Measurements from ENCODE around the gene PDE4B. TPM values are rescaled to one million over a fixed set of nuclear protein-coding genes. Genes with fewer than 3 reads are reported as not detected.

Gene PDE4B
- total and polyA plus RNA-seq, 10 of the 15 experiments (the other 5 are each of a cell fraction or from before 2014, with no cell fraction given), result 3.0 to 13.2 (median 5.7) TPM

GRCh38 chr1:65845535-65846060 is 52.9 kb downstream of the PDE4B start:
- FAIRE-seq, result no peak
- SMC1A ChIA-PET (ENCODE audit: uncharacterized antibody, unreplicated experiment), result interaction anchor here (1.0 to 1.3 kb wide), 3 partner anchors 11 to 30 kb away, joined by 3 to 4 read pairs (median 3); no protein-coding TSS in a partner anchor
- Histone ChIP-seq H3K4me3 (no peak overlapping the region), H3K9ac (ENCODE audit: control insufficient read depth, insufficient read depth, low read length) (no peak overlapping the region), H3K27me3 (replicated peaks in 1 of 2; ENCODE audit: control insufficient read depth in 2 of 2, insufficient read depth in 2 of 2, low read length in 1 of 2) (no peaks in the 10 kb centered on the region), H3K9me3 (replicated peaks; ENCODE audit: control insufficient read depth, insufficient read depth, low read length) (no peaks in the 10 kb centered on the region), H3K79me2 (ENCODE audit: control insufficient read depth, insufficient read depth, low read length) (no peaks in the 10 kb centered on the region), H2AFZ (ENCODE audit: control insufficient read depth, low read depth, low read length) (no peak overlapping the region), H3K4me2 (ENCODE audit: control insufficient read depth, insufficient read depth) (no peak overlapping the region), H3K27ac (ENCODE audit: control insufficient read depth, insufficient read depth) (no peak overlapping the region), H4K20me1 (ENCODE audit: control insufficient read depth, insufficient read depth) (no peaks in the 10 kb centered on the region), H3K4me1 (ENCODE audit: control insufficient read depth, insufficient read depth, low read length) (no peaks in the 10 kb centered on the region), H3K36me3 (ENCODE audit: control insufficient read depth in 2 of 2, insufficient read depth in 2 of 2, low read length in 1 of 2) (no peaks in the 10 kb centered on the region)
- WGBS (ENCODE audit: insufficient coverage, insufficient replicate concordance, low lambda C conversion rate, missing lambda C conversion rate), result 34% methylated on average over 7 of the region's 7 CpGs
- POLR2A ChIA-PET, result no interaction called here
- no peak for DNase-seq (ENCODE audit: low read depth, low spot score)
- CTCF ChIA-PET, result interaction anchor here (0.9 to 1.2 kb wide), 3 partner anchors 8 to 397 kb away, joined by 3 read pairs; no protein-coding TSS in a partner anchor
- no TSS peak for BruUV-seq (replicated peaks)
- no peak for ATAC-seq
- intact Hi-C loops (cut with micrococcal nuclease; ENCODE audit: unreplicated experiment), result no loop called here
- in situ Hi-C loops (cut with MboI), result no loop called here
- RAD21 ChIA-PET (ENCODE audit: unreplicated experiment), result no interaction called here
- no peak for TF ChIP-seq NFYA (IDR thresholded peaks at IDR 0.05; ENCODE audit: borderline replicate concordance, low read depth, low read length)
- no peak for TF ChIP-seq BCL11A (IDR thresholded peaks at IDR 0.05; ENCODE audit: low read depth, low read length)
- no peak for TF ChIP-seq RAD51 (IDR thresholded peaks at IDR 0.05)
- no peak for TF ChIP-seq RCOR1 (conservative IDR thresholded peaks at IDR 0.05; ENCODE audit: low read depth, low read length)
- no peak for TF ChIP-seq NR2F1 (conservative IDR thresholded peaks at IDR 0.05)
- TF ChIP-seq MYC (IDR thresholded peaks at IDR 0.05; ENCODE audit: insufficient read depth, insufficient read length, insufficient replicate concordance, low read length, severe bottlenecking), result no peak

- CTCF ChIA-PET, result interaction anchor here (1.2 kb wide), 2 partner anchors 10 to 395 kb away, joined by 3 read pairs; no protein-coding TSS in a partner anchor
- POLR2A ChIA-PET, result no interaction called here
- TF ChIP-seq BCLAF1 (IDR thresholded peaks at IDR 0.05) (no peak), KLF5 (IDR thresholded peaks at IDR 0.05; ENCODE audit: partially characterized antibody) (no peak), MTA3 (IDR thresholded peaks at IDR 0.05; ENCODE audit: borderline replicate concordance, low read length) (no peak), CHD2 (IDR thresholded peaks at IDR 0.05; ENCODE audit: borderline replicate concordance, low read depth, low read length) (no peak), PBX3 (IDR thresholded peaks at IDR 0.05; ENCODE audit: insufficient replicate concordance, low read depth, low read length) (no peak), STAT3 (IDR thresholded peaks at IDR 0.05; ENCODE audit: low read depth, low read length) (no peak), RCOR1 (conservative IDR thresholded peaks at IDR 0.05; ENCODE audit: low read depth, low read length) (no peak)
These were observed 54.2 kb downstream of the PDE4B start for GRCh38 chr1:65846866-65847265.

More at GRCh38 chr1:65846866-65847265, 54.2 kb downstream of the PDE4B start:
- intact Hi-C loops (cut with micrococcal nuclease; ENCODE audit: unreplicated experiment) (no loop called here), in situ Hi-C loops (cut with MboI) (no loop called here)
- Histone ChIP-seq H3K36me3 (ENCODE audit: control insufficient read depth in 2 of 2, insufficient read depth in 2 of 2, low read length in 1 of 2) (no peaks in the 10 kb centered on the region), H3K9me3 (replicated peaks; ENCODE audit: control insufficient read depth, insufficient read depth, low read length) (no peaks in the 10 kb centered on the region), H3K4me1 (ENCODE audit: control insufficient read depth, insufficient read depth, low read length) (no peaks in the 10 kb centered on the region), H3K79me2 (ENCODE audit: control insufficient read depth, insufficient read depth, low read length) (no peaks in the 10 kb centered on the region), H3K4me2 (ENCODE audit: control insufficient read depth, insufficient read depth) (no peak overlapping the region), H3K27me3 (replicated peaks in 1 of 2; ENCODE audit: control insufficient read depth in 2 of 2, insufficient read depth in 2 of 2, low read length in 1 of 2) (no peaks in the 10 kb centered on the region), H2AFZ (ENCODE audit: control insufficient read depth, low read depth, low read length) (no peak overlapping the region), H4K20me1 (ENCODE audit: control insufficient read depth, insufficient read depth) (no peaks in the 10 kb centered on the region), H3K27ac (ENCODE audit: control insufficient read depth, insufficient read depth) (no peak overlapping the region), H3K9ac (ENCODE audit: control insufficient read depth, insufficient read depth, low read length) (no peak overlapping the region), H3K4me3 (no peak overlapping the region)
- ATAC-seq (no peak), DNase-seq (ENCODE audit: low read depth, low spot score) (no peak), FAIRE-seq (no peak)
- ChIA-PET RAD21 (ENCODE audit: unreplicated experiment) (no interaction called here), SMC1A (ENCODE audit: uncharacterized antibody, unreplicated experiment) (interaction anchor here (0.7 to 1.3 kb wide), 2 partner anchors 17 to 31 kb away, joined by 3 to 4 read pairs; no protein-coding TSS in a partner anchor)
- no TSS peak for BruUV-seq (replicated peaks)

Data from GM12878 (cell line).